ENCODE measurements around the gene TMEM259. TPM values are rescaled to one million over a fixed set of nuclear protein-coding genes. Genes with fewer than 3 reads are reported as not detected.

Gene TMEM259
- total and polyA plus RNA-seq, 2 of the 13 experiments (the other 11 are each of a cell fraction or from before 2014, with no cell fraction given) = 64.7 to 164 TPM

DNA sequence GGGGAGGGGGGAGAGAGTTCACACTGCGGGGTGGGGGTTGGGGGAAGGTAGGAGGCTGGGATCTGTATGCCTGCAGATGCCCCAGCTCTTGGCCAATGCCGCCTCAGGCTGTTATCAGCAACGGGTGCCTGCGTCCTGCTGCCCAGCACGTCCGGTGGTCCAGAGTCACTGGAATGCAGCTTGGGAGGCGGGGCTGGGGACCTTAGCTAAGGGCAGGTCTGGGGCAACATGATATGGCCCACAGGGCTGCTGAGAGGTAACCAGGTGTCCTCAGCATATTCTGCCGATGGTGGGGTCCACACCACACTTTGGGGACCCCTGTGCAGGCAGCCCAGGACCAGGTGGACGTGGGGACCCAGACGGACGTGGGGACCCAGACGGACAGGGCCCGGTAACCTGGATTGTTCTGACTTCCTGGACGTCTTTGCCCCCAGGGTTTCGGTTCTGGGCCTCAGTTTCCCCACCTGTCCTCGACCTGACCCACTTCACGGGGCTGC lies 45.4 kb upstream of the TMEM259 start (continued):
- TF ChIP-seq, protein P1, sequence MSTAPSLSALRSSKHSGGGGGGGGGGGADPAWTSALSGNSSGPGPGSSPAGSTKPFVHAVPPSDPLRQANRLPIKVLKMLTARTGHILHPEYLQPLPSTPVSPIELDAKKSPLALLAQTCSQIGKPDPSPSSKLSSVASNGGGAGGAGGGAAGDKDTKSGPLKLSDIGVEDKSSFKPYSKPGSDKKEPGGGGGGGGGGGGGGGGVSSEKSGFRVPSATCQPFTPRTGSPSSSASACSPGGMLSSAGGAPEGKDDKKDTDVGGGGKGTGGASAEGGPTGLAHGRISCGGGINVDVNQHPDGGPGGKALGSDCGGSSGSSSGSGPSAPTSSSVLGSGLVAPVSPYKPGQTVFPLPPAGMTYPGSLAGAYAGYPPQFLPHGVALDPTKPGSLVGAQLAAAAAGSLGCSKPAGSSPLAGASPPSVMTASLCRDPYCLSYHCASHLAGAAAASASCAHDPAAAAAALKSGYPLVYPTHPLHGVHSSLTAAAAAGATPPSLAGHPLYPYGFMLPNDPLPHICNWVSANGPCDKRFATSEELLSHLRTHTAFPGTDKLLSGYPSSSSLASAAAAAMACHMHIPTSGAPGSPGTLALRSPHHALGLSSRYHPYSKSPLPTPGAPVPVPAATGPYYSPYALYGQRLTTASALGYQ (CRISPR knock-in tag; IDR thresholded peaks at IDR 0.05) = peak; percentile 45; the same call in 1 of the 2 replicates
- TF ChIP-seq ZNF557 (CRISPR knock-in tag; IDR thresholded peaks at IDR 0.05) (no peak), ZNF230 (CRISPR knock-in tag; IDR thresholded peaks at IDR 0.05) (0 out of 2 replicates have a peak, but pooled peaks have one; percentile 49), PHB2 (IDR thresholded peaks at IDR 0.05; ENCODE audit: partially characterized antibody) (no peak), ZNF30 (CRISPR knock-in tag; IDR thresholded peaks at IDR 0.05) (peak; percentile 73; the same call in 1 of the 2 replicates), ZNF883 (CRISPR knock-in tag; IDR thresholded peaks at IDR 0.05; ENCODE audit: not compliant biosample characterization) (no peak), ZNF530 (CRISPR knock-in tag; IDR thresholded peaks at IDR 0.05; ENCODE audit: low read depth) (no peak), ZBTB21 (CRISPR knock-in tag; IDR thresholded peaks at IDR 0.05) (no peak), ZBTB38 (CRISPR knock-in tag; IDR thresholded peaks at IDR 0.05) (peak; percentile 26), ZNF607 (CRISPR knock-in tag; IDR thresholded peaks at IDR 0.05; ENCODE audit: borderline replicate concordance) (0 out of 2 replicates have a peak, but pooled peaks have one; percentile 52), ZBTB14 (CRISPR knock-in tag; IDR thresholded peaks at IDR 0.05) (no peak), NR2F6 (IDR thresholded peaks at IDR 0.05) (no peak), NR2F6 (CRISPR knock-in tag; IDR thresholded peaks at IDR 0.05) (peak; percentile 83), ZSCAN25 (CRISPR knock-in tag; IDR thresholded peaks at IDR 0.05) (no peak), ZBTB42 (CRISPR knock-in tag; IDR thresholded peaks at IDR 0.05) (no peak), GATAD2A (CRISPR knock-in tag; IDR thresholded peaks at IDR 0.05) (peak; percentile 23; the same call in 1 of the 2 replicates), CEBPG (CRISPR knock-in tag; IDR thresholded peaks at IDR 0.05) (peak; percentile 61), ELF1 (CRISPR knock-in tag; IDR thresholded peaks at IDR 0.05) (no peak), ZSCAN30 (CRISPR knock-in tag; IDR thresholded peaks at IDR 0.05) (no peak), DMTF1 (CRISPR knock-in tag; IDR thresholded peaks at IDR 0.05) (no peak)
- TF ChIP-seq, protein P2, sequence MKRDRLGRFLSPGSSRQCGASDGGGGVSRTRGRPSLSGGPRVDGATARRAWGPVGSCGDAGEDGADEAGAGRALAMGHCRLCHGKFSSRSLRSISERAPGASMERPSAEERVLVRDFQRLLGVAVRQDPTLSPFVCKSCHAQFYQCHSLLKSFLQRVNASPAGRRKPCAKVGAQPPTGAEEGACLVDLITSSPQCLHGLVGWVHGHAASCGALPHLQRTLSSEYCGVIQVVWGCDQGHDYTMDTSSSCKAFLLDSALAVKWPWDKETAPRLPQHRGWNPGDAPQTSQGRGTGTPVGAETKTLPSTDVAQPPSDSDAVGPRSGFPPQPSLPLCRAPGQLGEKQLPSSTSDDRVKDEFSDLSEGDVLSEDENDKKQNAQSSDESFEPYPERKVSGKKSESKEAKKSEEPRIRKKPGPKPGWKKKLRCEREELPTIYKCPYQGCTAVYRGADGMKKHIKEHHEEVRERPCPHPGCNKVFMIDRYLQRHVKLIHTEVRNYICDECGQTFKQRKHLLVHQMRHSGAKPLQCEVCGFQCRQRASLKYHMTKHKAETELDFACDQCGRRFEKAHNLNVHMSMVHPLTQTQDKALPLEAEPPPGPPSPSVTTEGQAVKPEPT (CRISPR knock-in tag; IDR thresholded peaks at IDR 0.05; ENCODE audit: low read depth) = no peak
- TF ChIP-seq, protein P3, sequence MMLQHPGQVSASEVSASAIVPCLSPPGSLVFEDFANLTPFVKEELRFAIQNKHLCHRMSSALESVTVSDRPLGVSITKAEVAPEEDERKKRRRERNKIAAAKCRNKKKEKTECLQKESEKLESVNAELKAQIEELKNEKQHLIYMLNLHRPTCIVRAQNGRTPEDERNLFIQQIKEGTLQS (CRISPR knock-in tag; IDR thresholded peaks at IDR 0.05) = no peak
- TF ChIP-seq, protein P4, sequence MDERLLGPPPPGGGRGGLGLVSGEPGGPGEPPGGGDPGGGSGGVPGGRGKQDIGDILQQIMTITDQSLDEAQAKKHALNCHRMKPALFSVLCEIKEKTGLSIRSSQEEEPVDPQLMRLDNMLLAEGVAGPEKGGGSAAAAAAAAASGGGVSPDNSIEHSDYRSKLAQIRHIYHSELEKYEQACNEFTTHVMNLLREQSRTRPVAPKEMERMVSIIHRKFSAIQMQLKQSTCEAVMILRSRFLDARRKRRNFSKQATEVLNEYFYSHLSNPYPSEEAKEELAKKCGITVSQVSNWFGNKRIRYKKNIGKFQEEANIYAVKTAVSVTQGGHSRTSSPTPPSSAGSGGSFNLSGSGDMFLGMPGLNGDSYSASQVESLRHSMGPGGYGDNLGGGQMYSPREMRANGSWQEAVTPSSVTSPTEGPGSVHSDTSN (CRISPR knock-in tag; IDR thresholded peaks at IDR 0.05) = no peak

All from HepG2 (cell line).